ENCODE results near the gene SLC6A19. TPM values are rescaled to one million over a fixed set of nuclear protein-coding genes. Genes with fewer than 3 reads are reported as not detected.
A peak's percentile ranks its signal among the peaks of the same experiment; 100 is the strongest.

The SLC6A19 gene
- total and polyA plus RNA-seq, 2 of the 13 experiments (the other 11 are each of a cell fraction or from before 2014, with no cell fraction given): 0.02 TPM; not detected in 1

- TF ChIP-seq AKNA (CRISPR knock-in tag; IDR thresholded peaks at IDR 0.05; ENCODE audit: borderline replicate concordance) (no peak), ZNF550 (CRISPR knock-in tag; IDR thresholded peaks at IDR 0.05; ENCODE audit: borderline replicate concordance) (no peak), GATAD1 (CRISPR knock-in tag; IDR thresholded peaks at IDR 0.05) (0 out of 2 replicates have a peak, but pooled peaks have one; percentile 16), CHD2 (IDR thresholded peaks at IDR 0.05; ENCODE audit: low read depth, low read length) (no peak), ZNF264 (CRISPR knock-in tag; IDR thresholded peaks at IDR 0.05) (no peak), ZNF331 (CRISPR knock-in tag; IDR thresholded peaks at IDR 0.05) (no peak), IKZF1 (IDR thresholded peaks at IDR 0.05) (no peak), TEAD3 (CRISPR knock-in tag; optimal IDR thresholded peaks at IDR 0.05; ENCODE audit: borderline replicate concordance) (no peak), ZNF704 (CRISPR knock-in tag; IDR thresholded peaks at IDR 0.05; ENCODE audit: borderline replicate concordance) (no peak), ZBTB20 (CRISPR knock-in tag; IDR thresholded peaks at IDR 0.05; ENCODE audit: borderline replicate concordance, low read depth) (no peak), ZNF230 (CRISPR knock-in tag; IDR thresholded peaks at IDR 0.05) (peak; percentile 48; the same call in 1 of the 2 replicates), SIX1 (CRISPR knock-in tag; IDR thresholded peaks at IDR 0.05; ENCODE audit: borderline replicate concordance) (no peak), THAP9 (CRISPR knock-in tag; IDR thresholded peaks at IDR 0.05; ENCODE audit: borderline replicate concordance) (peak; percentile 41; the same call in 1 of the 2 replicates), ZNF44 (CRISPR knock-in tag; IDR thresholded peaks at IDR 0.05) (no peak), MBNL3 (CRISPR knock-in tag; conservative IDR thresholded peaks at IDR 0.05) (no peak), ZNF205 (CRISPR knock-in tag; IDR thresholded peaks at IDR 0.05) (no peak), JUNB (CRISPR knock-in tag; IDR thresholded peaks at IDR 0.05; ENCODE audit: borderline replicate concordance) (no peak), SOX13 (IDR thresholded peaks at IDR 0.05) (no peak), SOX13 (CRISPR knock-in tag; conservative IDR thresholded peaks at IDR 0.05 in 1 of 2, IDR thresholded peaks at IDR 0.05 in 1 of 2) (no peak)
Observed at GRCh38 chr5:1167728-1168709, 33.4 kb upstream of the SLC6A19 start (continued).

Data from HepG2 (cell line).